Astrocyte (in vitro differentiated cells and primary cell): Measurements from ENCODE around the gene FRMD4A.

Experiments
- EZH2 ChIP-seq: IDR thresholded peaks from 2 replicates; pipeline ENCODE4 v1.6.1; 2012; ENCODE audit warnings: mild to moderate bottlenecking, low read length, inconsistent platforms; ENCODE audit not compliant: insufficient read depth
- TF ChIP-seq, protein P1 (sequence below): IDR thresholded peaks from 2 replicates; pipeline ENCODE4 v1.5.1; 2011; ENCODE audit warnings: low read depth, mild to moderate bottlenecking, inconsistent platforms, low read length, moderate library complexity; ENCODE audit not compliant: insufficient read depth

DNA sequence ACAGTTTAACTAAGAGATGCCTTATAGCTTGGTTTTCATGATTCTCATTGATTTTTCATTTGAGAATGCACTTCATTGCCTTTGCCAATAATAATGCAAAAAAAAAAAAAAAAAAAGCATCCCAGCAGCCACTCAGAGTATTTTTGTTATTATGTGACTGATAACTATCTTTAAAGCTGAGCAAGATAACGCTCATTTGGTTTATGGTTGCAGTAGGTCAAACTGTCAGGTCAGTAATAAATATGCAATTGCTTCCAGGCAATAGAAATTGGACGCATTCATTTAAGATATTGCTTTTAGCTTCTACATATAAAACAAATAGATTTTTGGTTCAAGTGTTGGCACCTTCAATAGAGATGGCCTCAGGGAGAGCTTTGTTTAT, 528.8 kb downstream of the FRMD4A start:
- TF ChIP-seq, protein P1, sequence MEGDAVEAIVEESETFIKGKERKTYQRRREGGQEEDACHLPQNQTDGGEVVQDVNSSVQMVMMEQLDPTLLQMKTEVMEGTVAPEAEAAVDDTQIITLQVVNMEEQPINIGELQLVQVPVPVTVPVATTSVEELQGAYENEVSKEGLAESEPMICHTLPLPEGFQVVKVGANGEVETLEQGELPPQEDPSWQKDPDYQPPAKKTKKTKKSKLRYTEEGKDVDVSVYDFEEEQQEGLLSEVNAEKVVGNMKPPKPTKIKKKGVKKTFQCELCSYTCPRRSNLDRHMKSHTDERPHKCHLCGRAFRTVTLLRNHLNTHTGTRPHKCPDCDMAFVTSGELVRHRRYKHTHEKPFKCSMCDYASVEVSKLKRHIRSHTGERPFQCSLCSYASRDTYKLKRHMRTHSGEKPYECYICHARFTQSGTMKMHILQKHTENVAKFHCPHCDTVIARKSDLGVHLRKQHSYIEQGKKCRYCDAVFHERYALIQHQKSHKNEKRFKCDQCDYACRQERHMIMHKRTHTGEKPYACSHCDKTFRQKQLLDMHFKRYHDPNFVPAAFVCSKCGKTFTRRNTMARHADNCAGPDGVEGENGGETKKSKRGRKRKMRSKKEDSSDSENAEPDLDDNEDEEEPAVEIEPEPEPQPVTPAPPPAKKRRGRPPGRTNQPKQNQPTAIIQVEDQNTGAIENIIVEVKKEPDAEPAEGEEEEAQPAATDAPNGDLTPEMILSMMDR, result no peak
- TF ChIP-seq EZH2, result no peak
